NCI-H146 treated with DMSO at 0.1 percent for 48 hours (cell line): Measurements from ENCODE around the gene CYP2C9.

Experiments used
- DNase-seq: peaks from one replicate; lab custom pipeline; 2025; ENCODE audit not compliant: unreplicated experiment; lab: John Stamatoyannopoulos, UW

The CYP2C9 gene

DNA sequence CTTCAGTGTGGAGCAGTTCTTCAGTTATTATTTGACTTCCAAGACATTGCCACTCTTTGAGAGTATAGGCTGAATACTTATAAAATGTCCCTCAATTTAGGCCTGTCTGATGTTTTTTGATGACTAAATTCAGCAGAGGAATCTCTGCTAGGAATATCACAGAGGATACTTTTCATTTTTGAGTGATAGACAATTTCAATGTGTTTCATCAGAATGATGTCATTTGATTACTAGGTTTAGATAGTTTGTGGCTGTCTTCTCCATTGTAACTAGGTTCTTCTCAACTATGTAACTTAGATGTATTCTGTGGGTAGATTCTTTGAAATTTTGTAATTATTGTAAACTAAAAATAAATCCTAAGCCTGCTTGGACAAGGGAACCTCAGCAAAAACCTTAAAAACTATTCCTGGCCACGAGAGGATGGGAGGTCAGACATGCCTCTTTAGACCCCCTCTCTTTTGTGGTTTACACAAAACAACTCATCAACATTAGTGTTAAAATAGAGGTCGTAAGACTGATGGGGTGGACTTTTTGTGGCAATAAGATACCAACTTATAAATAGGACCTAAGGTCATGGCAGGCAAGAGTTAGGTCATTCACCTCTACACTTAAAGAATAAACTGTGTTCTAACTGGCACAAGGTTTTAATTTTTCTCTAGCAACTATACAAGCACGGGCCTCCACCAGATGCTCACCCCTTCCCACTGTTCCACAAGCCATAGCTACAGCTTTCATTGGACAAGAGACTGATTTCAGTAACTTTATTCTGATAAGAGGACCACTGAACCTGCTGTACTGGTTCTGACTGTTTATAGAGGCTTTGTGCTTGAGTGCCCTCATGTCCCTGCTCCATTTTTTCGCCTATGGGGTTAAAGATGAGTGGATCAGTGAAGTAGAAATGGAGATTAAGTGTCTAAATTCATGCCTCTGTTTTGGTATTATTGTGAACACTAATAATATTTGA is 97.2 kb downstream of the CYP2C9 start:
- no peak for DNase-seq

DNA sequence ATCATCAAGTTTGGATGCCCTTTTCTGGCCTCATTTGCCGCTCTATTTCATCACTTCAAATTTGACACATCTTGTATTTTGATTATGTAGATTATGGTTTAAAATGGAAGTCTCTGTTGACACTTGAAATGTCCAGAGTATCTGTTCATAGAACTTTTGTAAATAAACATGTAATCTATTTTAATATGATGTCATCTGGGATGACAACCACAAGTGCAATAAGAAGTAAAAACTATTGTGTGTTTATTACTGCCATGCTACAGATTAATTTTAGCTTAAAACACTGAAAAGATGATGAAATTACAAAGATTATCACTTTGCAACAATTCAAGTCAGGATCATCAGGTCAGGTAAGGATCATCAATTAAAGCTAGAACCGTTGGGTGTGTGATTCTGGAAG is 100.8 kb downstream of the CYP2C9 start:
- DNase-seq, result no peak
